T-helper 17 cell (primary cell): ENCODE measurements around the gene PLCB1. TPM values are rescaled to one million over a fixed set of nuclear protein-coding genes. Genes with fewer than 3 reads are reported as not detected.

Experiments
- ATAC-seq: fragments of 150-1000 bp; cut with Tn5 transposase; 2 replicates; pipeline ENCODE4 v1.10.0; 2021; ENCODE audit warnings: mild to moderate bottlenecking, moderate library complexity
- DNase-seq, 3 donors: peaks; one replicate each; pipeline versions ENCODE4 v3.0.0 to v3.0.0-alpha.2; 2020 to 2021
- H3K9me3 ChIP-seq: one replicate; pipeline ENCODE4 v1.7.0; 2013; ENCODE audit warnings: low read length, mild to moderate bottlenecking; ENCODE audit not compliant: control insufficient read depth, poor library complexity, severe bottlenecking
- H3K27ac Mint-ChIP-seq: one replicate; pipeline ENCODE4 v1.8.0; 2022; ENCODE audit warnings: mild to moderate bottlenecking, moderate library complexity, mixed read lengths
- H3K27me3 Mint-ChIP-seq: one replicate; pipeline ENCODE4 v1.8.0; 2022; ENCODE audit warnings: mixed read lengths
- H3K36me3 Mint-ChIP-seq: one replicate; pipeline ENCODE4 v1.8.0; 2022; ENCODE audit warnings: low read depth, mixed read lengths
- H3K4me1 Mint-ChIP-seq: one replicate; pipeline ENCODE4 v1.8.0; 2022; ENCODE audit warnings: mild to moderate bottlenecking, mixed read lengths
- H3K4me3 Mint-ChIP-seq: one replicate; pipeline ENCODE4 v1.8.0; 2022; ENCODE audit warnings: mild to moderate bottlenecking, moderate library complexity, mixed read lengths
- total RNA-seq, 4 donors: library from RNA in 2 of 4; stranded (reverse) in 2 of 4; gene quantifications; one replicate each; pipeline ENCODE4 v1.2.3 and lab custom pipeline; 2022 to 2026

The PLCB1 gene
- total RNA-seq, 2 donors from 2014 or later, result 19.1 to 23.1 TPM

DNA sequence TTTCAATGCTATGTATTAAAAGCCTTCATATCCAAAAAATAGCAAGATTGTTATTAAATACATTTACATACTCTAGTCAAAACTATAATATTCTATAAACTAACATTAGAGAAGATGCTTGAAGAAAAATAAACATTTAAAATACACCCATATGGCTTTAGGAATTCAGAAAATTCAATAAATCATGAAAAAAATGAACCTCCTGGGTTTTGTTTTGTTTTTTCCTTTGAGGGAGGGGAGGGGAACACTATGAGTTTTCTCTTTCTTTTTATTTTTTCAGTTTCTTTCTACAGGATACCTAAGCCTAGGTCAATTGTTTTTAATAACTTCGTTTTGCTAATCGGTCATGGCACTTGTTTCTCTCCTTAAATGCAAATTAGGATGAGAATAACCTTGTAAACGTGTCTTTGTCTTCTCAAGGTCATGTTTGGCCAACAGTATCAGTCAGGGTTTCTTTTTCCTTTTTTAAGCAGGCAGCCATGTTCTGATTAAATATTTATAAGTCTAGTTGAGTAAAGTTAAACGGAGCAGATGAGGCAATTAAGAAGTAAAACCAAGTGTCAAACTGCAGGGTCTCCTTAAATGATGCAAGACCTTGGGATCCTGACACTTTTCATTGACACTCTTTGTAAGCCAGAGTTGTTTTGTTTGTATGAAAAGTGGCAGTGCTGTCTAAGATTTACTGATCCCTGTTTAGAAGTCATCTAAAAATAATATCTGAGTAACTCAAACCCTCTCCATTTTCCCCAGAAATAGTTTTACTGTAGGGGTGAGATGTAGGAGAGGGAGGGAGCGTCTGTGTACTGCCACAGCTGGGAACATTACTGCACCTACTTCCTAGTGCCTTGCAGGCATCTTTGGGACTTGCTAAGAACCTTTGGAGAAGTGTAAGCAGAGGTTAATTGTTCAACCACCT is 392.3 kb downstream of the PLCB1 start:
- ATAC-seq (no peak), DNase-seq (no peak)
- Mint-ChIP-seq H3K27ac (no peak overlapping the region), H3K36me3 (no peaks in the 10 kb centered on the region), H3K4me3 (no peak overlapping the region), H3K4me1 (peaks cover 4% of the 10 kb centered on the region), H3K27me3 (no peaks in the 10 kb centered on the region)
- no peaks in the 10 kb centered on the region for H3K9me3 ChIP-seq

- Mint-ChIP-seq H3K27ac (no peak overlapping the region), H3K36me3 (no peaks in the 10 kb centered on the region), H3K4me1 (peaks cover 3% of the 10 kb centered on the region), H3K27me3 (no peaks in the 10 kb centered on the region), H3K4me3 (no peak overlapping the region)
- ATAC-seq, result no peak
- H3K9me3 ChIP-seq, result no peaks in the 10 kb centered on the region
- no peak for DNase-seq
Measured at GRCh38 chr20:8525017-8525343, 392.9 kb downstream of the PLCB1 start.

GRCh38 chr20:8526610-8527009 is 394.5 kb downstream of the PLCB1 start:
- ATAC-seq, result no peak
- Mint-ChIP-seq H3K4me1 (peaks cover 3% of the 10 kb centered on the region), H3K36me3 (no peaks in the 10 kb centered on the region), H3K27me3 (no peaks in the 10 kb centered on the region), H3K27ac (no peak overlapping the region), H3K4me3 (no peak overlapping the region)
- DNase-seq, result no peak
- H3K9me3 ChIP-seq, result no peaks in the 10 kb centered on the region

- no peaks in the 10 kb centered on the region for H3K36me3 Mint-ChIP-seq
- no peaks in the 10 kb centered on the region for H3K27me3 Mint-ChIP-seq
- no peak for ATAC-seq
- H3K4me3 Mint-ChIP-seq, result no peak overlapping the region
- H3K4me1 Mint-ChIP-seq, result no peaks in the 10 kb centered on the region
- H3K27ac Mint-ChIP-seq, result no peak overlapping the region
- H3K9me3 ChIP-seq, result no peaks in the 10 kb centered on the region
- no peak for DNase-seq
Measured at GRCh38 chr20:8527998-8528723, 396.1 kb downstream of the PLCB1 start.

- Mint-ChIP-seq H3K27me3 (no peaks in the 10 kb centered on the region), H3K27ac (no peak overlapping the region), H3K4me3 (no peak overlapping the region), H3K36me3 (no peaks in the 10 kb centered on the region), H3K4me1 (peaks cover 2% of the 10 kb centered on the region)
- no peak for DNase-seq
- ATAC-seq, result no peak
- H3K9me3 ChIP-seq, result no peaks in the 10 kb centered on the region
Measured at GRCh38 chr20:8530022-8530421, 398.0 kb downstream of the PLCB1 start.

- H3K27ac Mint-ChIP-seq, result no peak overlapping the region
- no peak for ATAC-seq
Measured at GRCh38 chr20:8532169-8532568, 400.1 kb downstream of the PLCB1 start.

GRCh38 chr20:8534368-8535160 is 402.5 kb downstream of the PLCB1 start:
- DNase-seq, result no peak
- Mint-ChIP-seq H3K27ac (no peak overlapping the region), H3K27me3 (no peaks in the 10 kb centered on the region), H3K36me3 (no peaks in the 10 kb centered on the region), H3K4me3 (no peak overlapping the region), H3K4me1 (peaks cover 2% of the 10 kb centered on the region)
- ATAC-seq, result no peak
- no peaks in the 10 kb centered on the region for H3K9me3 ChIP-seq

More at GRCh38 chr20:8532169-8532568, 400.1 kb downstream of the PLCB1 start:
- Mint-ChIP-seq H3K4me3 (no peak overlapping the region), H3K4me1 (peaks cover 2% of the 10 kb centered on the region), H3K36me3 (no peaks in the 10 kb centered on the region), H3K27me3 (no peaks in the 10 kb centered on the region)
- no peak for DNase-seq
- H3K9me3 ChIP-seq, result no peaks in the 10 kb centered on the region

DNA sequence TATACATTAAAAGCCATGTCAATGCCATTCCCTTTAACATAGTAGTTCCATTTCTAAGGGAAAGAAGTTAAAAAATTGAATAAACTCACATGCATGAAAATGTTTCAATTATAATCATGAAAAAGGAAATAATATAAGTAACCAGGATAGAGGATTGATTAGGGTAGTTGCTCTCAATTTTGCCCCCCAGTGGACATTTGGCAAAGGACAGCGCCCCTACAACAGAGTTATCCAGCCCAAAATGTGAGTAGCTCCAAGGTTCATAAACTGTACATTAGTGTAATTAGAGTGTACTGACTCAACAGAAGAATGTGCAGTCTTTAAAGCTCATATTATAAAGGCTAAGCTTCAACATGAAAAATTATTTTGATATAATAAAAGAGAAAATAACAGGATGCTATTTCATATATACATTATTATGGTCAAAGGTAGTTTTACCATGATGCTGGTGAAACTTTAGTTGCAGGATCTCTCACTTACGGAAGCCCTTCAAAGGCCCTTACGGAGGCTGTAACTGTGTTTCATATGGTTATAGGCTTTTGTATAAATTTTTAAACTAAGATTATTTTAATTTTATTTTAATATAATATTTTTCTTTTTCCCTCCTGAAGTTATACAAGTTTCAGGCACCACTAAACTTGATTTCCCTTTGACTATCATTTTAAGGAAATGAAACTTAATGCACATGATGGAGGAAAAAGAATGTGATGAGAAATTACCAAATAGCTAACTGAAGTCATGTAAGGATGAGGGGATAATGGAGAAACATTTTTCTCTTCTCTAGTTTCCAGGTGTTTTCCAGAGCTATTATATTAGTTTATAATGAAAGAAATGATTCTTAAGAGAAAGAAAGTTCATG is 403.6 kb downstream of the PLCB1 start:
- no peak for ATAC-seq
- no peaks in the 10 kb centered on the region for H3K9me3 ChIP-seq
- no peaks in the 10 kb centered on the region for H3K36me3 Mint-ChIP-seq
- no peaks in the 10 kb centered on the region for H3K27me3 Mint-ChIP-seq
- no peak for DNase-seq
- H3K4me1 Mint-ChIP-seq, result peaks cover 2% of the 10 kb centered on the region
- no peak overlapping the region for H3K4me3 Mint-ChIP-seq
- no peak overlapping the region for H3K27ac Mint-ChIP-seq

GRCh38 chr20:8536262-8536618 is 404.2 kb downstream of the PLCB1 start:
- Mint-ChIP-seq H3K4me3 (no peak overlapping the region), H3K36me3 (no peaks in the 10 kb centered on the region), H3K4me1 (peaks cover 2% of the 10 kb centered on the region), H3K27ac (no peak overlapping the region), H3K27me3 (no peaks in the 10 kb centered on the region)
- no peak for DNase-seq
- H3K9me3 ChIP-seq, result no peaks in the 10 kb centered on the region
- no peak for ATAC-seq

DNA sequence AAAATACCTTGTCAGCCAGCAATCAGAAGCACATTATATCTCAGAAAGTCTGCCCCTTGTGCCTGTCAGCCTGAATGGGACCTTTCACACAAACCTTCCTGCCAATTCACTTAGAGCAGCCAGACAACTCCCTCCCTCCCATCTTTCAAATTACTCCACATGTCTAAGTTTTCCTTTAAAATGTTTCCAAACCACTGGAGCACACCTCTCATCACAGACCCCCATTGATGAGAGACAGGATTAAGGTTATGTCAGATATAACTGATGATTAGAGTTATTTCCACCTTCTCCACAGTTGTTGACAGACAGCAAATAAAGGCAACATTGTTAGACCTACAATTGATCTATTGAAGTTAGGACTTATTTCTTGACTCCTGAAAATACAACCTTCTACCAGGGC is 408.4 kb downstream of the PLCB1 start:
- ATAC-seq (no peak), DNase-seq (no peak)
- H3K9me3 ChIP-seq, result no peaks in the 10 kb centered on the region
- Mint-ChIP-seq H3K27me3 (no peaks in the 10 kb centered on the region), H3K27ac (no peak overlapping the region), H3K36me3 (no peaks in the 10 kb centered on the region), H3K4me3 (no peak overlapping the region), H3K4me1 (no peaks in the 10 kb centered on the region)

DNA sequence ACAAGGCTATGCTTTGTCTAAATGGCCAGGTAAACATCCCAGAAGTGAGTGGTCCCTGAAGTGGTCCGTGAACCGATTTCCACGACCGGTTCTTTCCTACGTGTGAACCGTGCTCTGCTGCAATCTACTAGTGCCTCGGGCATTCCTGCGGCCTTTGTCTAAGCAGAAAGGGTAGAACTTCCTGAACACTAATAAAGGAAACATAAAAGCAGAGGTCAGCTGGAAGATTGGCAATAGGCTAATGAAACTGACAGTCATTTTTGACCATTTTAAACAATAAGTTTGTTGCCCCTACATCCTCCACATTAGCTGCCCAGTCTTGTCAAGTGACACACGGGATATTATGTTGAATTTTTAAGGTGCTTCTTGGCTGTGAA is 410.0 kb downstream of the PLCB1 start:
- no peak overlapping the region for H3K27ac Mint-ChIP-seq
- H3K4me3 Mint-ChIP-seq, result no peak overlapping the region
- no peaks in the 10 kb centered on the region for H3K27me3 Mint-ChIP-seq
- H3K36me3 Mint-ChIP-seq, result no peaks in the 10 kb centered on the region
- ATAC-seq, result no peak
- H3K9me3 ChIP-seq, result no peaks in the 10 kb centered on the region
- DNase-seq, result no peak
- no peaks in the 10 kb centered on the region for H3K4me1 Mint-ChIP-seq

DNA sequence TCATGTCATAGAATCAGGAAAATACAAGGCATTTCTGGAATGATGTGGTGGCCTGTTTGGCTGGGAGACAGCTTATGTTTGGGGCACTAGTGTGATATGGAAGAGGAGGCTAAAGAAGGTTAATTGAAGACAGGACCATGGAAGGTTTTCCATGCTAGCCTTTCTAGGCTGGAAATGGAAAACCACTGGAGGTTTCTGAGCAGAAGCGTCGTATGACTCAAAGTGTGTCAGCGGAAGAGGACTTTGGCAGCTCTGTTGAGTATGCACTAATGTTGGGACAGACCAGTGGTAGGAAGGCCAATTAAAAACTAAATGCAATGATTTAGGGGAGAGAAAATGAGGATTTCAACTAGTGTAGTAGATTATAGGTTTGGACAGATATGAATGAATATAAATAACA is 413.1 kb downstream of the PLCB1 start:
- H3K27ac Mint-ChIP-seq, result no peak overlapping the region
- no peak for ATAC-seq
- H3K9me3 ChIP-seq, result no peaks in the 10 kb centered on the region
- DNase-seq, result no peak
- H3K27me3 Mint-ChIP-seq, result no peaks in the 10 kb centered on the region
- H3K4me3 Mint-ChIP-seq, result no peak overlapping the region
- no peaks in the 10 kb centered on the region for H3K4me1 Mint-ChIP-seq
- no peaks in the 10 kb centered on the region for H3K36me3 Mint-ChIP-seq
